Epithelial cell of esophagus (primary cell): ENCODE data around the gene HABP2.

Experiments used
- DNase-seq: peaks from one replicate; pipeline ENCODE4 v3.0.0; 2010; ENCODE audit warnings: low read depth
- H3K4me3 ChIP-seq: 2 replicates; pipeline ENCODE4 v1.5.1; 2011; ENCODE audit warnings: mild to moderate bottlenecking, low read length, control low read depth
- CTCF ChIP-seq: IDR thresholded peaks from 2 replicates; pipeline ENCODE4 v1.5.1; 2011; ENCODE audit warnings: low read depth, mild to moderate bottlenecking, low read length, control low read depth, inconsistent platforms; ENCODE audit not compliant: insufficient read depth; ENCODE audit errors: missing control alignments

HABP2 gene

GRCh38 chr10:113561214-113561613, 8.4 kb downstream of the HABP2 start:
- no peak for TF ChIP-seq CTCF
- no peak overlapping the region for H3K4me3 ChIP-seq
- DNase-seq, result no peak

- no peak for DNase-seq
- no peak for TF ChIP-seq CTCF
- no peak overlapping the region for H3K4me3 ChIP-seq
Measured at GRCh38 chr10:113562069-113562468, 9.2 kb downstream of the HABP2 start.

- no peak for TF ChIP-seq CTCF
- DNase-seq, result no peak
Measured at GRCh38 chr10:113562704-113563103, 9.9 kb downstream of the HABP2 start.

GRCh38 chr10:113563306-113564088, 10.6 kb downstream of the HABP2 start:
- peak; percentile 98 for TF ChIP-seq CTCF
- H3K4me3 ChIP-seq, result peak overlapping the region; percentile 35
- DNase-seq, result peak; percentile 71

More at GRCh38 chr10:113562704-113563103, 9.9 kb downstream of the HABP2 start:
- H3K4me3 ChIP-seq, result no peak overlapping the region

- H3K4me3 ChIP-seq, result no peak overlapping the region
- peak; percentile 52 for DNase-seq
Measured at GRCh38 chr10:113565364-113565763, 12.5 kb downstream of the HABP2 start.

GRCh38 chr10:113566888-113567287, 14.0 kb downstream of the HABP2 start:
- DNase-seq, result no peak

More at GRCh38 chr10:113565364-113565763, 12.5 kb downstream of the HABP2 start:
- no peak for TF ChIP-seq CTCF

More at GRCh38 chr10:113566888-113567287, 14.0 kb downstream of the HABP2 start:
- H3K4me3 ChIP-seq, result no peak overlapping the region
- no peak for TF ChIP-seq CTCF
